Mesendoderm (in vitro differentiated cells): ENCODE data around the gene TMEM183A.

Experiments
- DNase-seq: peaks from one replicate; pipeline ENCODE4 v3.0.0; 2013
- H2AK5ac ChIP-seq: 2 replicates; pipeline ENCODE4 v1.6.1; 2013; ENCODE audit warnings: low read length, inconsistent platforms
- H2BK120ac ChIP-seq: 2 replicates; pipeline ENCODE4 v1.6.1; 2013; ENCODE audit warnings: low read depth, mild to moderate bottlenecking, low read length, moderate library complexity, mixed read lengths
- H2BK15ac ChIP-seq: replicated peaks from 2 replicates; pipeline ENCODE4 v1.6.1; 2013; ENCODE audit warnings: low read depth, mild to moderate bottlenecking, moderate library complexity
- H2BK5ac ChIP-seq: 2 replicates; pipeline ENCODE4 v1.6.1; 2013; ENCODE audit warnings: low read length, inconsistent platforms
- H3K18ac ChIP-seq: 2 replicates; pipeline ENCODE4 v1.6.1; 2013; ENCODE audit warnings: mild to moderate bottlenecking, low read length, mixed read lengths
- H3K23ac ChIP-seq: one replicate; pipeline ENCODE4 v1.6.1; 2013; ENCODE audit warnings: low read length
- H3K27ac ChIP-seq: 2 replicates; pipeline ENCODE4 v1.5.1; 2013; ENCODE audit warnings: low read depth, mild to moderate bottlenecking, inconsistent platforms, low read length, moderate library complexity
- H3K27me3 ChIP-seq: 2 replicates; pipeline ENCODE4 v1.6.1; 2013; ENCODE audit warnings: low read length, control low read depth, mild to moderate bottlenecking, inconsistent platforms; ENCODE audit not compliant: insufficient read depth, poor library complexity
- H3K36me3 ChIP-seq: 2 replicates; pipeline ENCODE4 v1.6.1; 2013; ENCODE audit warnings: low read length, inconsistent platforms; ENCODE audit not compliant: control insufficient read depth, insufficient read depth
- H3K4ac ChIP-seq: one replicate; pipeline ENCODE4 v1.6.1; 2013; ENCODE audit warnings: low read depth, mild to moderate bottlenecking, low read length, moderate library complexity
- H3K4me1 ChIP-seq: 2 replicates; pipeline ENCODE4 v1.6.1; 2013; ENCODE audit warnings: low read depth, low read length, inconsistent platforms; ENCODE audit not compliant: control insufficient read depth
- H3K4me2 ChIP-seq: 2 replicates; pipeline ENCODE4 v1.6.1; 2013; ENCODE audit warnings: low read length
- H3K4me3 ChIP-seq: 2 replicates; pipeline ENCODE4 v1.5.1; 2013; ENCODE audit warnings: mild to moderate bottlenecking, low read length
- H3K56ac ChIP-seq: one replicate; pipeline ENCODE4 v1.6.1; 2013; ENCODE audit warnings: low read length
- H3K79me1 ChIP-seq: 2 replicates; pipeline ENCODE4 v1.6.1; 2013; ENCODE audit warnings: low read length, inconsistent platforms
- H3K79me2 ChIP-seq: 2 replicates; pipeline ENCODE4 v1.6.1; 2013; ENCODE audit warnings: mild to moderate bottlenecking, low read length; ENCODE audit not compliant: control insufficient read depth, insufficient read depth
- H3K9ac ChIP-seq: 2 replicates; pipeline ENCODE4 v1.6.1; 2013; ENCODE audit warnings: low read length, inconsistent platforms
- H4K5ac ChIP-seq: one replicate; pipeline ENCODE4 v1.6.1; 2013; ENCODE audit warnings: low read length
- H4K8ac ChIP-seq: one replicate; pipeline ENCODE4 v1.6.1; 2013; ENCODE audit warnings: low read depth, mild to moderate bottlenecking, control low read depth, low read length, moderate library complexity
- WGBS: extraction: QIAGEN DNeasy Blood & Tissue Kit; methylation state at CpG from one replicate; pipeline ENCODE4 v1.1.7; 2013; ENCODE audit warnings: low lambda C conversion rate, missing lambda C conversion rate; ENCODE audit not compliant: insufficient coverage; ENCODE audit errors: extremely low coverage; 5-methylcytosine and 5-hydroxymethylcytosine counted together

TMEM183A gene

GRCh38 chr1:202968895-202969295 is 38.3 kb upstream of the TMEM183A start:
- H3K79me1 ChIP-seq: no peaks in the 10 kb centered on the region
- H3K9ac ChIP-seq: no peak overlapping the region
- H4K8ac ChIP-seq: no peak overlapping the region
- no peak overlapping the region for H2AK5ac ChIP-seq
- no peak overlapping the region for H3K18ac ChIP-seq
- H3K23ac ChIP-seq: no peak overlapping the region
- peaks cover 5% of the 10 kb centered on the region for H3K4me1 ChIP-seq
- H3K36me3 ChIP-seq: no peaks in the 10 kb centered on the region
- H3K4ac ChIP-seq: no peak overlapping the region
- no peak overlapping the region for H3K4me2 ChIP-seq
- H3K56ac ChIP-seq: no peak overlapping the region
- no peak overlapping the region for H2BK120ac ChIP-seq
- no peak overlapping the region for H2BK5ac ChIP-seq
- H3K79me2 ChIP-seq: no peaks in the 10 kb centered on the region
- H2BK15ac ChIP-seq: no peak overlapping the region
- no peak overlapping the region for H4K5ac ChIP-seq
- H3K27ac ChIP-seq: no peak overlapping the region
- H3K27me3 ChIP-seq: no peaks in the 10 kb centered on the region
- peak; percentile 87 for DNase-seq
- no peak overlapping the region for H3K4me3 ChIP-seq
- no CpG with 5 or more reads among the region's 5 CpGs for WGBS

DNA sequence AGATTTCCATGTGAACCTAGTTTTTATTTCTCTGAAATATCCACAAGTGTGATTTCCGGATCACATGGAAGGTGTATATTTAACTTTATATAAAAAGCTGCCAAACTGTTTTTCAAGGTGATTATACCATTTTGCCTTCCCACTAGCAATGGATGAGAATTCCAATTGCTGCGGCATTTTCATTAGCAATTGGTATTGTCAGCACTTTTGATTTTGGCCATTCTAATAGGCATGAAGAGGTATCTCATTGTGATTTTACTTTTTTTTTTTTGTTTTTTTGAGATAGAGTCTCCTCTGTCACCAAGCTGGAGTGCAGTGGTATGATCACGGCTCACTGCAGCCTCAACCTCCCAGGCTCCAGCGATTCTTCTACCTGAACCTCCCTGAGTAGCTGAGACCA is 35.1 kb upstream of the TMEM183A start:
- Histone ChIP-seq H3K27ac (no peak overlapping the region), H2BK15ac (no peak overlapping the region), H4K5ac (no peak overlapping the region), H3K79me1 (no peaks in the 10 kb centered on the region), H3K4me3 (no peak overlapping the region), H3K36me3 (no peaks in the 10 kb centered on the region), H2BK120ac (no peak overlapping the region), H4K8ac (no peak overlapping the region), H3K9ac (no peak overlapping the region), H3K4me2 (no peak overlapping the region), H3K4ac (no peak overlapping the region), H3K4me1 (no peaks in the 10 kb centered on the region), H3K79me2 (no peaks in the 10 kb centered on the region), H3K56ac (no peak overlapping the region), H3K23ac (no peak overlapping the region), H3K18ac (no peak overlapping the region), H3K27me3 (no peaks in the 10 kb centered on the region), H2AK5ac (no peak overlapping the region), H2BK5ac (no peak overlapping the region)
- WGBS: no CpG with 5 or more reads among the region's 4 CpGs
- DNase-seq: no peak

DNA sequence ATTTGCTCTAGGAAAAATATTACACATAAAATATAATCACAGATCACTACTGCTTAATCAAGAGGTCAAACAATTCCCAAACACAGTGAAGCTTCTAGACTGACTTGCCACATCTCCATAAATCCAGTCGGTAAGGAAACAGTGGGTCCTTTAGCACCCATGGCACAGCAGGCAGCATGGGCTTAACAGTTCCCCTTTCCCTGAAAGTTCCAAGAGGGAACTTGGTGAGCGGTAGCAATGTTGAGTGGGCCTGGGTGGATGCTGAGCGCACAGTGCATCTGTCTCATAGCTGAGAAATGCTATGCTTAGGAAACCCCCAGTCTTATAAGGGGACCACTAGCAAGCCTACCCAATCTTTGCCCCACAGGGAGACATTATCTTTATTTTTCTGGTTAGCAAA is 32.3 kb upstream of the TMEM183A start:
- Histone ChIP-seq H2BK15ac (no peak overlapping the region), H4K5ac (no peak overlapping the region), H2BK5ac (no peak overlapping the region), H2BK120ac (no peak overlapping the region), H4K8ac (no peak overlapping the region), H3K4me1 (no peaks in the 10 kb centered on the region), H3K4me3 (no peak overlapping the region), H3K56ac (no peak overlapping the region), H3K18ac (no peak overlapping the region), H3K36me3 (no peaks in the 10 kb centered on the region), H3K27ac (no peak overlapping the region), H3K79me2 (no peaks in the 10 kb centered on the region), H3K4me2 (no peak overlapping the region), H3K9ac (no peak overlapping the region), H2AK5ac (no peak overlapping the region), H3K79me1 (no peaks in the 10 kb centered on the region), H3K23ac (no peak overlapping the region), H3K27me3 (no peaks in the 10 kb centered on the region), H3K4ac (no peak overlapping the region)
- WGBS: no CpG with 5 or more reads among the region's 3 CpGs
- DNase-seq: no peak

DNA sequence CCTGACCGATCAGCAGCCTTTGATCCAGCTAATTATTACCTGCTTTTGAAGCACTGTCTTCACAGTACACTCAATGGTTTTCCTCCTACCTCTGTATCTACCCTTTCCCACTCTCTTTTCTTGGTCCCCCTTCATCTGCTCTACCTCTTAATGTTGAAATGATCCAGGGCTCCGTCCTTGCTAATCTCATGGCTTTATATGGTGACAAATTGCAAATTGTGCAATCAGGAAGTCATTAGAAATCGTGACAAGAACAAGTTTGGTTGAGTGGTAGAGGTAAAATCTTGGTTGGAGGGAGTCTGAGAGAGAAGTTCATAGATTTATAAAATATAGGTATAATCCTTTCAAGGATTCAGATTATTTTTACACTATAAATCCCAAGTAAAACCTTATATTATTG is 30.5 kb upstream of the TMEM183A start:
- no CpG with 5 or more reads among the region's 3 CpGs for WGBS

DNA sequence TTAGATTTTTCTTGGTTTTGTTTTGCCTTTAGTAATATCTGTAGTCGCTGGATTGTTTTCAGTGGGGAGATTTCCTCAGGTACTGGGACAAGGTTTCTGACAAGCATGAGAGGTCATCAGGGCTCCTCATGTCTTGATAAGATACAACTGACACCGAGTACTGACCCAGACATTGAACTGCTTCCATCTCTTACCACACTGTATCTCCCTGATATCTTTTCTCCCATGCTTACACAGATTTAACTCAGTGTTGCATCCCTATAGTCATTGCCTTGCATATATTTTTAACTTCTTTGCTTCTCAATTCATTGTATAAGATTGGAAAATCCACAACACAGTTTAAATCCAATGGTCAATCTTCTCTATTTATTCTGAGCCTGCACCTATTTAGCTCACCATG is 27.7 kb upstream of the TMEM183A start:
- no peak overlapping the region for H3K18ac ChIP-seq
- no peaks in the 10 kb centered on the region for H3K27me3 ChIP-seq
- no peak overlapping the region for H3K4me2 ChIP-seq
- H3K79me2 ChIP-seq: no peaks in the 10 kb centered on the region
- no peak for DNase-seq
- no CpG with 5 or more reads among the region's 2 CpGs for WGBS
- H2BK5ac ChIP-seq: no peak overlapping the region
- H3K56ac ChIP-seq: no peak overlapping the region
- H3K36me3 ChIP-seq: no peaks in the 10 kb centered on the region
- no peak overlapping the region for H3K23ac ChIP-seq
- no peak overlapping the region for H2AK5ac ChIP-seq
- H3K4me1 ChIP-seq: no peaks in the 10 kb centered on the region
- H3K4ac ChIP-seq: no peak overlapping the region
- no peak overlapping the region for H2BK15ac ChIP-seq
- no peak overlapping the region for H2BK120ac ChIP-seq
- H3K79me1 ChIP-seq: no peaks in the 10 kb centered on the region
- no peak overlapping the region for H3K9ac ChIP-seq
- H4K8ac ChIP-seq: no peak overlapping the region
- H3K27ac ChIP-seq: no peak overlapping the region
- no peak overlapping the region for H4K5ac ChIP-seq
- no peak overlapping the region for H3K4me3 ChIP-seq

More for the DNA sequence above, 30.5 kb upstream of the TMEM183A start:
- H3K23ac ChIP-seq: no peak overlapping the region
- no peak overlapping the region for H3K4me2 ChIP-seq
- H3K79me2 ChIP-seq: no peaks in the 10 kb centered on the region
- H4K5ac ChIP-seq: no peak overlapping the region
- no peak overlapping the region for H3K4ac ChIP-seq
- no peak overlapping the region for H4K8ac ChIP-seq
- no peaks in the 10 kb centered on the region for H3K27me3 ChIP-seq
- no peak overlapping the region for H3K56ac ChIP-seq
- no peak overlapping the region for H2AK5ac ChIP-seq
- H3K4me3 ChIP-seq: no peak overlapping the region
- H2BK120ac ChIP-seq: no peak overlapping the region
- no peak overlapping the region for H3K18ac ChIP-seq
- no peaks in the 10 kb centered on the region for H3K36me3 ChIP-seq
- H3K4me1 ChIP-seq: no peaks in the 10 kb centered on the region
- DNase-seq: no peak
- no peak overlapping the region for H3K27ac ChIP-seq
- H2BK15ac ChIP-seq: no peak overlapping the region
- no peak overlapping the region for H3K9ac ChIP-seq
- no peak overlapping the region for H2BK5ac ChIP-seq
- no peaks in the 10 kb centered on the region for H3K79me1 ChIP-seq

DNA sequence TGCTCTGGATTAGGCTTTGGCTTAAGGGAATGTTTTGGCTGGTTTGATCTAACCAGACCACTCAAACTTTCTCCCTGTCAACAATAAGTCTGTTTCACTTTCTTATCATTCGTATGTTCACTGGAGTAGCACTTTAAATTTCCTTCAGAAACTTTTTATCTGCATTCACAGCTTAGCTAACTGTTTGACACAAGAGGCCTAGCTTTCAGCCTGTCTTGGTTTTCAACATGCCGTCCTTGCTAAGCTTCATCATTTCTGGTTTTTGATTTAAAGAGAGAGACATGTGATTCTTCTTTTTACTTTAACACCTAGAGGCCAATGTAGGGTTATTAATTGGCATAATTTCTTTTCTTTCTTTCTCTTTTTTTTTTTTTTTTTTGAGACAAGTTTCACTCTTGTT is 25.2 kb upstream of the TMEM183A start:
- Histone ChIP-seq H3K4me3 (no peak overlapping the region), H3K18ac (no peak overlapping the region), H3K23ac (no peak overlapping the region), H3K27ac (no peak overlapping the region), H3K4me2 (no peak overlapping the region), H2BK5ac (no peak overlapping the region), H2BK120ac (no peak overlapping the region), H3K4ac (no peak overlapping the region), H3K79me1 (no peaks in the 10 kb centered on the region), H2BK15ac (no peak overlapping the region), H3K4me1 (no peaks in the 10 kb centered on the region), H2AK5ac (no peak overlapping the region), H4K8ac (no peak overlapping the region), H3K9ac (no peak overlapping the region), H3K27me3 (no peaks in the 10 kb centered on the region), H4K5ac (no peak overlapping the region), H3K36me3 (no peaks in the 10 kb centered on the region), H3K56ac (no peak overlapping the region), H3K79me2 (no peaks in the 10 kb centered on the region)
- WGBS: no CpG with 5 or more reads among the region's 2 CpGs
- no peak for DNase-seq
